ENCODE measurements around the gene RASAL1.
A peak's percentile ranks its signal among the peaks of the same experiment; 100 is the strongest.

Gene RASAL1

GRCh38 chr12:113094738-113095137, 40.8 kb downstream of the RASAL1 start:
- DNase-seq: no peak

- no peak for DNase-seq
These were observed 42.0 kb downstream of the RASAL1 start for GRCh38 chr12:113093409-113094101.

GRCh38 chr12:113092607-113093408, 42.8 kb downstream of the RASAL1 start:
- DNase-seq: no peak

DNA sequence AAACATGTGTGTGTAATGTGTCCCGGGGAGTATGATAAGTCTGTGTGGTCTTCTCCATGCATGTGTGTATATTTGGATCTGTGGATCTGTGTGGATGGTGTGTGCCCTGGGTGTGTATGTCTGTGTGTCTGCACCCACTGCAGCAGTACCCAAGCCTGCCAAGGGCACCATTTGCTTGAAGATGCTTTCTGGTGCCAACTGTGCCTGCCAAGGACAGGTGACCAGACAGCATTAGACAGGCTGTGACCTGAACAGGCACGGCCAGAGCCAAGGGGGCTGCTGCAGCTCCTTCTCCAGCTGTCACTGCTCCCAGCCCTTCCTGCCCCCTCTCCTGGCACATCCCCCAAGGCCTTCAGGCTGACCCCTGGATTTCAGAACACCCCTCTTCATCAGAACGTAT, 44.1 kb downstream of the RASAL1 start:
- DNase-seq: no peak

- DNase-seq: no peak
These were observed 44.8 kb downstream of the RASAL1 start for GRCh38 chr12:113090740-113091139.

- no peak for DNase-seq
These were observed 45.7 kb downstream of the RASAL1 start for GRCh38 chr12:113089839-113090238.

DNA sequence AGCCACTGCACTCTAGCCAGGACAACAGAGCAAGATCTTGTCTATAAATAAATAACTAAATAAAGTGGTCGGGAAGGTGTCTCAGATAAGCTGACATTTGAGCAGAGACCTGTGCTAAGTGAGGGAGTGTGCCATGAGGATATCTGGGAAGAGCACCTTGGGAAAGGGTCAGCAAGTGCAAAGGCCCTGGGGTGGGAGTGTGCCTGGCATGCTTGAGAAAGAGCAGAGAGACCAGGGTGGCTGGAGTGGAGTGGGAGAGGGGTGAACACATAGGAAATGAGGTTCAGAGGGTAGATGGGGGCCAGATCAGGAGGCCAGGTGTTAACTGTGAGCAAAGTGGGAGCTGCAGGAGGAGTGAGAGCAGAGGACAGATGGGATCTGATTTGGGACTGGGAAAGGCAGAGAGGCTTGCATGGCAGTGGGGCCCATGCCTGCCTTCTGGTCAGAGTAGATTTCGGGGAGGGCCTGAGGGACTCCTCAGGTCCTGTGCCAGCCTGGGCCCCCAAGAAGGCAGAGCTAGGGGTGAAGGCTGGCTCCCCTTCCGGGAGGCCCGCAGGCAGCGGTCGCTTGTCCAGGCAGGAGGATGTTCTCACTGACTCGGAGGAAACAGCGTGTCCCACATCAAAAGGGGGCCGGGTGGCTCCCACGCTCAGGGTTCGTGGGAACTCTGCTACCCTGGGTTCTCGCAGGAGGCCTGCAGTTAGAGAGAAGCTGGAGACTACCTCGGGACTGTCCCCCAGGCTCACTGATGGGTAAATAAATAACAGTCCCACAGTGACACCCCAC, 46.4 kb downstream of the RASAL1 start:
- DNase-seq: no peak

DNA sequence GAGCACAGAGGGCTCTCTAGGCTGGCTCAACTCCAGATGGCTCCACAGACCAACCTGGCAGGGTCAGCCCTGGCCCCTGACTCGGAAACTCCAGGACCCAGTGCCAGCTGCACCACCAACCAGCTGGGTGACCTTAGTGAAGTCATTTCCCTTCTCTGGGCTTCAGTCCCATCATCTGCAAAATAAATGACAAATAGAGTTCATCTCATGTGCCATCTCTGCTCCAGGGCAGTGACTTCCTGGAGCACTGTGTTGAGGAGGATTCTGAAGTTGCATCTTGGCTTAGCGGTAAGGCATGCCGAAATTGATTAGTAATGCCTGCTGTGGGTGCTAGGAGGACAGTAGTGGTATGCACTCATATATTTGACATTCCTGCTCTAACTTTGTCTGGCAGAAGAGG, 47.5 kb downstream of the RASAL1 start:
- DNase-seq: no peak

DNA sequence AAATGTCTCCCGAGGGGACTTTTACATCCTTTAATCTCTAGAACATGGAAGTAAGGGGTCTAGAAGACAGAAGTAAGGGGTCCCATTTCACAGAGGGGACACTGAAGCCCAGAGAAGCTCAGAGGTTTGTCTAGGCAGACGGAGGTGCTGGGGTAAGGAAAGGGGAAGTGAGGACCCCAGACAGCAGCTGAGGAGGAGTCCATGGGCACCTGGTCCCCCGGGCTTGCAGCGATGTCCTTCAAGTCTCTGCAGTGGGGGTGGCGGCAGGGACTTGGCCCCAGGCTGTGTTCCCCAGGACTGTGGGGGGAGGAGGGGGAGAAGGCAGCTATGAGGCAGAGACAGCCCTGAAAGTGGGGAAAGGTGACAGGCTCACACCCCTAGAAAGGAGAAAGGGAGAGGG, 48.4 kb downstream of the RASAL1 start:
- no peak for DNase-seq

GRCh38 chr12:113086249-113087164, 49.1 kb downstream of the RASAL1 start:
- DNase-seq: no peak

GRCh38 chr12:113083863-113084435, 51.6 kb downstream of the RASAL1 start:
- DNase-seq: no peak

DNA sequence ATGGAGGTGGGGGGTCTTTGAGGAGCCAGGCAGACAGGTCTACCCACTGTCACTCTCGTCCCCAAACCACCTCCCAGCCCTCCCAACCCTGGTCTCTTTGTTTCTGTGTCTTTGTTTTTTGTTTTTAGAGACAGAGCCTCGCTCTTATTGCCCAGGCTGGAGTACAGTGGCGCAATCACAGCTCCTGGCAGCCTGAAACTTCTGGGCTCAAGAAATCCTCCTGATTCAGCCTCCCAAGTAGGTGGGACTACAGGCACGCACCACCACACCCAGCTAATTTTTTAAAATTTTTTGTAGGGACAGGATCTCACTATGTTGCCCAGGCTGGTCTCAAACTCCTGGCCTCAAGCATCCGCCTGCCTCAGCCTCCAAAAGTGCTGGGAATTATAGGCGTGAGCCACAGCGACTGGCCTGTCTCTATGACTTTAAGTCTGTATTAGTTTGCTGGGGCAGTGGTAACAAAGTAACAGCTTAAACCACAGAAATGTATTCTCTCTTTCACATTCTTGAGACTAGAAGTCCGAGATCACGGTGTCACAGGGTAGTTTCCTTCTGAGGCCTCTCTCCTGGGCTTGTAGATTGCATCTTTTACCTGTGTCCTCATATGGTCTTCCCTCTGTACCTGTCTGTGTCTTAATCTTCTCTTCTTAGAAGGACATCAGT, 52.9 kb downstream of the RASAL1 start:
- no peak for DNase-seq

DNA sequence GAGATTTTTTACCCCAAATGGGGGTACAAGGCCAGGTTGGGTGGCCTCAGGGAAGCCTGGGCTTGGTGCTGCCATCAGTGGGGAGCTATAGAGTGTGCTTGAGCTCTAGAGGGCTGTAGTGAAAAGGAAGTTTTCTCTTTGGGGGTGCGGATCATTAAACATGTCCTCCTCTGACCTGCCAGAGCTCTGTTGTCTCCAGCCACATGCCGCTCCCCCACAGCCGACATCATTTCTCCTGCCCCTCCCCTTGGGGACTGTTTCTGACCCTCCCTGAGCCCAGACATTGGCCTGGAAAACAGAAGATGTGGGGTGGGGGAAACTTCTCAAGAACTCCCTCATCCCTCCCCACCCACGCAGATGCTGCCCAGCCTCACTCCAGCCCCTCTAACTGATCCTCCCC, 53.7 kb downstream of the RASAL1 start:
- no peak for DNase-seq

- no peak for DNase-seq
These were observed 57.7 kb downstream of the RASAL1 start for GRCh38 chr12:113077859-113078255.

DNA sequence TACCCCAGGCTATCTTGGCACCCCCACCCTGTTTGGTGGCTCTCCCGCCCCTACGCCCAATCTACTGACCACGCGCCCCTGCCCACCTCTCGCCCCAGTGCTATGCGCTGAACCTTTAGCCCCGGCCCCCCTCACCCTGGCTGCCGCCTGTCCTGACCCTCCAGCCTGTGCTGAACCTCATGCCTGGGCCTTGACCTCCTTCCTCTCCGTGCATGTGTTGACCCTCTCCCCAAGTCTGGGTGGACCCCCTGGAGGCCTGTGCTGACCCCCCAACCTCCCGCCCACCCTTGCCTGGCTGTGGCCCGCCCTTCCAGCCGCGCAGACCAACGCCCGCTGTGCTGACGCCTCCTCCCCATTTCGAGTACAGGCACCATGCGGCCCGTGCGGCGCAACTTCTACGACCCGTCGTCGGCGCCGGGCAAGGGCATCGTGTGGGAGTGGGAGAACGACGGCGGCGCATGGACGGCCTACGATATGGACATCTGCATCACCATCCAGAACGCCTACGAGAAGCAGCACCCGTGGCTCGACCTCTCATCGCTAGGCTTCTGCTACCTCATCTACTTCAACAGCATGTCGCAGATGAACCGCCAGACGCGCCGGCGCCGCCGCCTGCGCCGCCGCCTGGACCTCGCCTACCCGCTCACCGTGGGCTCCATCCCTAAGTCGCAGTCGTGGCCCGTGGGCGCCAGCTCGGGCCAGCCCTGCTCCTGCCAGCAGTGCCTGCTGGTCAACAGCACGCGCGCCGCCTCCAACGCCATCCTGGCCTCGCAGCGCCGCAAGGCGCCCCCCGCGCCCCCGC, 58.3 kb downstream of the RASAL1 start:
- no peak for DNase-seq

- no peak for DNase-seq
These were observed 60.4 kb downstream of the RASAL1 start for GRCh38 chr12:113075137-113075683.

- no peak for DNase-seq
These were observed 62.0 kb downstream of the RASAL1 start for GRCh38 chr12:113073586-113073985.

DNA sequence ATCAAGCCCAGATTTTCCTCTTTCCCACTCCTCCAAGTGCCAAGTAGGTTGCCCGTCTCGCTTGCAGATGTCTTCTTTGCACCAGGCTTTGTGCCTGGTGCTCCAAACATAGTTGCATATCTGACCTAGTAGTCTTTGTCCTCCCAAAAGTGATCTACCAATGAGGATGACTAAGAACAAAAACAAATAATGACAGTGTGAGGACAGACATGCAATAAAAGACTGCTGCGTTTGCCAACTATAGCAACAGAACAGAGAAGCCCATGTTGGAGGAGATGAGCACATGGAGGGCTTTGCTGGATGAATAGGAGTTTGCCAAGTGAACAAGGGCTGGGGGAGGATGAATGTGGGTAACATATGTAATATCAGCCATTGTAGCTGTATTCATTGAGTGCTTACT, 63.4 kb downstream of the RASAL1 start:
- DNase-seq: no peak

DNA sequence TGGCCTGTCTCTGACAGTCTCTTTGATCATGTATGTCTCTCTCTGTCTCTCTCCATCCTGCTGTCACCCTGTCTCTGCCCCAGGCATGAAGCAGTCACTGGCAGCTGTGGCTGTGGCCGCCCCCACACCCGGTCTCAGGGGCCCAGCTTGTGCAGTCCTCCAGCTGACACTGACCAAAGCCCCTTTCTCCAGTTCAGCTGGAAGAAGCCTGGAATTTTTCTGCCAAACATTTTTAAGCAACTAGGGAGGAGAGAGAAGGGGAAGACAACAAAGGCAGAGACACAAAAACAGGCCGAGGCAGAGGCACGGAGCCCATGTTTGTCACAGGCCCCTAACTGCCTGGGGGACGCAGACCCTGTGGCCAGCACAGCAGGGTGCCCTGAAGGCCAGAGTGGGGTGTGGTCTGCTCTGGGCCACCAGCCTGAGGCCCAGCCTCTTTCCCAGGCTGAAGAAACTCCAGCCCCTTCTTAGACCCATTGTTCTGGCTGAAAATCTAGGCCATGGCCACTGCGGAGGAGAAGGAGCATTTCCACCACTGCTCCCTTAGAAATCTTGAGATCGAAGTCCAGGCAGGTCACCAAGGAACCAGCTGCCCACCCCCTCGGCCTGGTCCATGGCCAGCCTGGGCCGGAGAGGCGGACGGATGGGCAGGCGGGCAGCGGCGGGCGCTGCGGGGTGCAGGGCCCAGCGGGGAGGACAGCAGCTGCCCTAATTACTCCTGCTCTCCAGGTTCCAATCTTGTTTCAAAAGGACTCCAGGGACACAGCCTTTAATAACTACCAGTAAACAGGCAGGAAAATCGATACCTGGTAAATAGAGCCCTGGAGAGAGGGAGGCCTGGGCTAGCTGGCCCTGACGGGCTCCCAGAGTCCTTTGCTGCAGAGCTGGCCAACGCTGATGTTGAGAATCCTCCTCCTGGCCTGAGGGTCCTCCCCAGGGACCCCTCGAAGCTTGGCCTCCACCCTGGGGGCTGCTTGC, 64.1 kb downstream of the RASAL1 start:
- DNase-seq: peak; percentile 53 to 54

All from hippocampal formation (tissue), 2 donors.